Activated CD4-positive, alpha-beta memory T cell treated with anti-CD3 and anti-CD28 coated beads for 36 hours (primary cell): ENCODE data around the gene RAB11B. TPM values are rescaled to one million over a fixed set of nuclear protein-coding genes. Genes with fewer than 3 reads are reported as not detected.

ENCODE experiments used
- CTCF ChIA-PET: fragments of 350-600 bp; sonication (Branson Sonifier 250); formaldehyde crosslinking; loops from one replicate; lab custom pipeline; 2021; ENCODE audit warnings: antibody characterized with exemption, inconsistent platforms; lab: Charles Lee
- POLR2A ChIA-PET: fragments of 350-600 bp; sonication (Branson Sonifier 250); formaldehyde crosslinking; loops from one replicate; lab custom pipeline; 2021; ENCODE audit warnings: antibody characterized with exemption; lab: Charles Lee
- DNase-seq: peaks from one replicate; pipeline ENCODE4 v3.0.0-alpha.2; 2020
- H3K27ac Mint-ChIP-seq: one replicate; pipeline ENCODE4 v1.8.0; 2021; ENCODE audit warnings: mixed read lengths
- H3K27me3 Mint-ChIP-seq: one replicate; pipeline ENCODE4 v1.8.0; 2021; ENCODE audit warnings: mixed read lengths
- H3K36me3 Mint-ChIP-seq: one replicate; pipeline ENCODE4 v1.8.0; 2021; ENCODE audit warnings: mixed read lengths
- H3K4me1 Mint-ChIP-seq: one replicate; pipeline ENCODE4 v1.8.0; 2021; ENCODE audit warnings: low read depth, mixed read lengths
- H3K4me3 Mint-ChIP-seq: one replicate; pipeline ENCODE4 v1.8.0; 2021; ENCODE audit warnings: mild to moderate bottlenecking, mixed read lengths
- H3K9me3 Mint-ChIP-seq: one replicate; pipeline ENCODE4 v1.8.0; 2021; ENCODE audit warnings: mixed read lengths
- intact Hi-C: fragments of 100-400 bp; cut with micrococcal nuclease; formaldehyde crosslinking; loops from one replicate; pipeline ENCODE4 v1.15.1; 2023
- total RNA-seq, 2 experiments: library from RNA; stranded (reverse); gene quantifications; one replicate each; pipeline ENCODE4 v1.2.3, GENCODE V29; 2021

RAB11B gene
- total RNA-seq, 2 experiments from 2014 or later, result 74.2 to 74.9 TPM

GRCh38 chr19:8357007-8357521, 33.1 kb upstream of the RAB11B start:
- H3K27ac Mint-ChIP-seq, result no peak overlapping the region
- H3K36me3 Mint-ChIP-seq, result no peaks in the 10 kb centered on the region
- H3K27me3 Mint-ChIP-seq, result peaks cover 8% of the 10 kb centered on the region
- CTCF ChIA-PET, result interaction anchor here (6.7 kb wide), 1 partner anchor 222 kb away, joined by 52 read pairs; the partner anchor contains the start of gene MYO1F
- peaks cover 5% of the 10 kb centered on the region for H3K9me3 Mint-ChIP-seq
- no peak overlapping the region for H3K4me3 Mint-ChIP-seq
- intact Hi-C loops, result no loop called here
- peaks cover 14% of the 10 kb centered on the region for H3K4me1 Mint-ChIP-seq
- POLR2A ChIA-PET, result no interaction called here
- no peak for DNase-seq

- peaks cover 24% of the 10 kb centered on the region for H3K4me1 Mint-ChIP-seq
- H3K27me3 Mint-ChIP-seq, result peaks cover 15% of the 10 kb centered on the region
- no peak for DNase-seq
- no peak overlapping the region for H3K27ac Mint-ChIP-seq
- H3K36me3 Mint-ChIP-seq, result no peaks in the 10 kb centered on the region
- no peak overlapping the region for H3K4me3 Mint-ChIP-seq
- H3K9me3 Mint-ChIP-seq, result peaks cover 5% of the 10 kb centered on the region
- ChIA-PET POLR2A (no interaction called here), CTCF (no interaction called here)
- intact Hi-C loops, result no loop called here
These were observed 31.2 kb upstream of the RAB11B start for GRCh38 chr19:8358948-8359347.

- no peaks in the 10 kb centered on the region for H3K36me3 Mint-ChIP-seq
- H3K27ac Mint-ChIP-seq, result no peak overlapping the region
- peaks cover 5% of the 10 kb centered on the region for H3K9me3 Mint-ChIP-seq
- ChIA-PET CTCF (interaction anchor here (0.9 kb wide), 1 partner anchor 222 kb away, joined by 3 read pairs; no protein-coding TSS in a partner anchor), POLR2A (no interaction called here)
- no peak for DNase-seq
- H3K4me1 Mint-ChIP-seq, result peaks cover 26% of the 10 kb centered on the region
- H3K27me3 Mint-ChIP-seq, result peaks cover 18% of the 10 kb centered on the region
- intact Hi-C loops, result no loop called here
- no peak overlapping the region for H3K4me3 Mint-ChIP-seq
These were observed 30.0 kb upstream of the RAB11B start for GRCh38 chr19:8360196-8360595.

GRCh38 chr19:8361921-8362793, 28.0 kb upstream of the RAB11B start:
- H3K27ac Mint-ChIP-seq, result no peak overlapping the region
- H3K27me3 Mint-ChIP-seq, result peaks cover 34% of the 10 kb centered on the region
- POLR2A ChIA-PET, result interaction anchor here (0.7 to 0.8 kb wide), 2 partner anchors 28 to 307 kb away, joined by 3 to 4 read pairs; partner anchors contain the start of gene RAB11B
- H3K9me3 Mint-ChIP-seq, result no peaks in the 10 kb centered on the region
- CTCF ChIA-PET, result interaction anchor here (0.6 to 2.1 kb wide), 4 partner anchors 8 to 109 kb away, joined by 3 to 13 read pairs (median 4); no protein-coding TSS in a partner anchor
- intact Hi-C loops, result no loop called here
- H3K36me3 Mint-ChIP-seq, result no peaks in the 10 kb centered on the region
- peaks cover 20% of the 10 kb centered on the region for H3K4me1 Mint-ChIP-seq
- peak overlapping the region; percentile 20 for H3K4me3 Mint-ChIP-seq
- peak; percentile 66 for DNase-seq

- H3K4me3 Mint-ChIP-seq, result peak within 1 kb of the TSS; percentile 68
- CTCF ChIA-PET, result interaction anchor here (0.7 to 4.2 kb wide), 7 partner anchors 10 to 226 kb away, joined by 3 to 17 read pairs (median 3); no protein-coding TSS in a partner anchor
- DNase-seq, result peak; percentile 77
- H3K27ac Mint-ChIP-seq, result peak within 1 kb of the TSS; percentile 64
- no peaks in the 10 kb centered on the region for H3K9me3 Mint-ChIP-seq
- H3K36me3 Mint-ChIP-seq, result no peaks in the 10 kb centered on the region
- peaks cover 25% of the 10 kb centered on the region for H3K4me1 Mint-ChIP-seq
- H3K27me3 Mint-ChIP-seq, result peaks cover 43% of the 10 kb centered on the region
- POLR2A ChIA-PET, result no interaction called here
- intact Hi-C loops, result no loop called here
These were observed 26.1 kb upstream of the RAB11B start, which contains the start of gene ANGPTL4 for GRCh38 chr19:8363803-8364771. TSS of gene ANGPTL4 (plus strand) at chr19:8364155. CDS start at chr19:8364322, 167 bp downstream.

GRCh38 chr19:8366121-8366581, 24.0 kb upstream of the RAB11B start:
- ChIA-PET POLR2A (no interaction called here), CTCF (interaction anchor here (0.7 to 4.2 kb wide), 3 partner anchors 12 to 32 kb away, joined by 3 to 17 read pairs (median 5); no protein-coding TSS in a partner anchor)
- intact Hi-C loops, result no loop called here
- DNase-seq, result no peak
- H3K9me3 Mint-ChIP-seq, result no peaks in the 10 kb centered on the region
- no peaks in the 10 kb centered on the region for H3K36me3 Mint-ChIP-seq
- H3K27me3 Mint-ChIP-seq, result peaks cover 43% of the 10 kb centered on the region
- no peak overlapping the region for H3K4me3 Mint-ChIP-seq
- peaks cover 25% of the 10 kb centered on the region for H3K4me1 Mint-ChIP-seq
- no peak overlapping the region for H3K27ac Mint-ChIP-seq

- Mint-ChIP-seq H3K4me3 (no peak overlapping the region), H3K4me1 (peaks cover 21% of the 10 kb centered on the region), H3K36me3 (no peaks in the 10 kb centered on the region), H3K27me3 (peaks cover 39% of the 10 kb centered on the region), H3K9me3 (no peaks in the 10 kb centered on the region), H3K27ac (no peak overlapping the region)
- ChIA-PET CTCF (interaction anchor here (4.2 kb wide), 1 partner anchor 13 kb away, joined by 17 read pairs; no protein-coding TSS in a partner anchor), POLR2A (no interaction called here)
- intact Hi-C loops, result no loop called here
- DNase-seq, result no peak
These were observed 23.2 kb upstream of the RAB11B start for GRCh38 chr19:8366961-8367326.

GRCh38 chr19:8367327-8368001, 22.7 kb upstream of the RAB11B start:
- intact Hi-C loops, result no loop called here
- Mint-ChIP-seq H3K9me3 (no peaks in the 10 kb centered on the region), H3K27ac (no peak overlapping the region), H3K27me3 (peaks cover 36% of the 10 kb centered on the region), H3K36me3 (no peaks in the 10 kb centered on the region), H3K4me1 (peaks cover 16% of the 10 kb centered on the region), H3K4me3 (no peak overlapping the region)
- DNase-seq, result no peak
- ChIA-PET POLR2A (no interaction called here), CTCF (interaction anchor here (4.2 kb wide), 1 partner anchor 13 kb away, joined by 17 read pairs; no protein-coding TSS in a partner anchor)

GRCh38 chr19:8370176-8371010, 19.8 kb upstream of the RAB11B start:
- Mint-ChIP-seq H3K36me3 (no peaks in the 10 kb centered on the region), H3K4me3 (no peak overlapping the region), H3K27ac (no peak overlapping the region), H3K9me3 (no peaks in the 10 kb centered on the region), H3K4me1 (peaks cover 5% of the 10 kb centered on the region), H3K27me3 (peaks cover 25% of the 10 kb centered on the region)
- intact Hi-C loops, result no loop called here
- no peak for DNase-seq
- CTCF ChIA-PET, result interaction anchor here (0.6 to 1.3 kb wide), 5 partner anchors 17 to 210 kb away, joined by 3 to 7 read pairs (median 4); no protein-coding TSS in a partner anchor
- POLR2A ChIA-PET, result no interaction called here

- CTCF ChIA-PET, result interaction anchor here (0.6 to 1.3 kb wide), 4 partner anchors 18 to 119 kb away, joined by 3 to 7 read pairs (median 4); no protein-coding TSS in a partner anchor
- Mint-ChIP-seq H3K36me3 (no peaks in the 10 kb centered on the region), H3K27me3 (peaks cover 17% of the 10 kb centered on the region), H3K4me1 (peaks cover 5% of the 10 kb centered on the region), H3K9me3 (no peaks in the 10 kb centered on the region), H3K4me3 (no peak overlapping the region), H3K27ac (no peak overlapping the region)
- no peak for DNase-seq
- POLR2A ChIA-PET, result no interaction called here
- intact Hi-C loops, result no loop called here
These were observed 19.0 kb upstream of the RAB11B start for GRCh38 chr19:8371011-8371804.
